ENCODE results near the gene DEFB118.

DEFB118 gene

DNA sequence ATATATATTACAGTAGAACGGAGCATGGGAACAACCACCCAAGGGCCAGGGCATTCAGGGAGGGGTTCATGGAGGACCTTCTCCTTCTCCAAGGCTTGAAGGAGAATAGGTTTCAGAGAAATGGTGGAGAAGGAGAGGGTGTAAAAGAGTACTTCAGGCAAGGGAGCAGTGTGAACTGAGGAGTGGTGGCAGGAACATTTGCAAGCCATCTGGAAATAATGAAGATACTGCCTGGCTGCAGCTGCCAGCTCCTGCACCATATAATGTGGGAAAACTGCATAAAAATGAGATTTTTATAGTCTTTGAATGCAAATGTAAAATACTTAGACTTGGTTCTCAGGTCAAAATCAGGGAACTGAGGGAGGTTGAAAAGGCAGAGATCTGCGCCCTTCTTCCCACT lies 47.3 kb downstream of the DEFB118 start:
- TF ChIP-seq, protein P1, sequence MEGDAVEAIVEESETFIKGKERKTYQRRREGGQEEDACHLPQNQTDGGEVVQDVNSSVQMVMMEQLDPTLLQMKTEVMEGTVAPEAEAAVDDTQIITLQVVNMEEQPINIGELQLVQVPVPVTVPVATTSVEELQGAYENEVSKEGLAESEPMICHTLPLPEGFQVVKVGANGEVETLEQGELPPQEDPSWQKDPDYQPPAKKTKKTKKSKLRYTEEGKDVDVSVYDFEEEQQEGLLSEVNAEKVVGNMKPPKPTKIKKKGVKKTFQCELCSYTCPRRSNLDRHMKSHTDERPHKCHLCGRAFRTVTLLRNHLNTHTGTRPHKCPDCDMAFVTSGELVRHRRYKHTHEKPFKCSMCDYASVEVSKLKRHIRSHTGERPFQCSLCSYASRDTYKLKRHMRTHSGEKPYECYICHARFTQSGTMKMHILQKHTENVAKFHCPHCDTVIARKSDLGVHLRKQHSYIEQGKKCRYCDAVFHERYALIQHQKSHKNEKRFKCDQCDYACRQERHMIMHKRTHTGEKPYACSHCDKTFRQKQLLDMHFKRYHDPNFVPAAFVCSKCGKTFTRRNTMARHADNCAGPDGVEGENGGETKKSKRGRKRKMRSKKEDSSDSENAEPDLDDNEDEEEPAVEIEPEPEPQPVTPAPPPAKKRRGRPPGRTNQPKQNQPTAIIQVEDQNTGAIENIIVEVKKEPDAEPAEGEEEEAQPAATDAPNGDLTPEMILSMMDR (IDR thresholded peaks at IDR 0.05) = no peak
- TF ChIP-seq ZFX (IDR thresholded peaks at IDR 0.05; ENCODE audit: borderline replicate concordance) = no peak
- H3K27ac ChIP-seq = no peak overlapping the region

DNA sequence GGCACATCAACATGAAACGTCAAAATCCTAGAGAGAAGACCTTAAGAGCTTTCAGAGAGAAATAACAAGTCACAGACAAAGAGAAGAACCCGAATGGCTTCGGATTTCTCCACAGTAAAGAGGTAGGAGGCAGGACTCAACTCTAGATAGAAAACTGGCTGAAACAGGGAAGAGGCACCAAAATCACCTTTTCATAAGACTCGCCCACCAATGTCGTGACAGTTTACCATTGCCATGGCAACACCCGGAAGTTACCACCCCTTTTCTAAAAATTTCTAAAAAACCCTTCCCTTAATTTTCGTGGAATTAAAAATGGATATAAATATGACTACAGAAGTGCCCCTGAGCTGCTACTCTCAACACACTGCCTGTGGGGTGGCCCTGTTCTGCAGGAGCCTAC lies 49.9 kb downstream of the DEFB118 start:
- no peak overlapping the region for H3K27ac ChIP-seq
- no peak for TF ChIP-seq ZFX (IDR thresholded peaks at IDR 0.05; ENCODE audit: borderline replicate concordance)
- TF ChIP-seq, protein P1 (IDR thresholded peaks at IDR 0.05) = no peak
